ENCODE measurements around the gene NSUN6. TPM values are rescaled to one million over a fixed set of nuclear protein-coding genes. Genes with fewer than 3 reads are reported as not detected.

NSUN6 gene
- polyA plus RNA-seq, 1 donor (not counting 4 experiments of a cell fraction or from before 2014, with no cell fraction given), result 9.8 TPM

- Histone ChIP-seq H3K27ac (ENCODE audit: control insufficient read depth, insufficient read depth, low read length) (no peak overlapping the region), H3K4me1 (ENCODE audit: control insufficient read depth, extremely low read depth, insufficient read depth, low read length) (no peaks in the 10 kb centered on the region), H3K79me2 (ENCODE audit: control insufficient read depth, insufficient read depth, low read length) (no peaks in the 10 kb centered on the region), H3K9me1 (ENCODE audit: control insufficient read depth, extremely low read depth, insufficient read depth, low read length) (no peaks in the 10 kb centered on the region), H3K9me3 (ENCODE audit: control insufficient read depth, low read depth, low read length) (no peaks in the 10 kb centered on the region), H4K20me1 (ENCODE audit: control insufficient read depth, extremely low read depth, insufficient read depth, low read length) (no peaks in the 10 kb centered on the region), H3K9ac (ENCODE audit: control insufficient read depth, extremely low read depth, insufficient read depth, low read length) (no peak overlapping the region), H3K36me3 (ENCODE audit: control insufficient read depth in 2 of 2, extremely low read depth in 1 of 2, insufficient read depth in 2 of 2, low read length in 2 of 2) (no peaks in the 10 kb centered on the region), H3K4me2 (ENCODE audit: control insufficient read depth, extremely low read depth, insufficient read depth, low read depth, low read length) (no peak overlapping the region), H3K4me3 (ENCODE audit: control insufficient read depth in 2 of 3, extremely low read depth in 1 of 3, insufficient read depth in 2 of 3, low read depth in 1 of 3, low read length in 3 of 3) (no peak overlapping the region), H2AFZ (ENCODE audit: control insufficient read depth, low read length) (no peak overlapping the region), H3K27me3 (ENCODE audit: control insufficient read depth, extremely low read depth, insufficient read depth, low read length) (no peaks in the 10 kb centered on the region)
- TF ChIP-seq CTCF (optimal IDR thresholded peaks at IDR 0.05 in 1 of 3, IDR thresholded peaks at IDR 0.05 in 1 of 3, conservative IDR thresholded peaks at IDR 0.05 in 1 of 3; ENCODE audit: extremely low read depth in 1 of 3, insufficient read depth in 2 of 3, low read length in 3 of 3) (no peak), EZH2 (IDR thresholded peaks at IDR 0.05; ENCODE audit: low read length) (no peak)
- FAIRE-seq (no peak), DNase-seq (ENCODE audit: low read depth, low spot score) (no peak)
- dilution Hi-C loops (cut with MboI; ENCODE audit: extremely low pct_ligation_motif_present, low sequenced_read_pairs), result no loop called here
Observed at GRCh38 chr10:18572959-18573561, 78.3 kb downstream of the NSUN6 start.

GRCh38 chr10:18571780-18572179 is 79.6 kb downstream of the NSUN6 start:
- no peak overlapping the region for H3K9ac ChIP-seq (ENCODE audit: control insufficient read depth, extremely low read depth, insufficient read depth, low read length)
- no peak overlapping the region for H3K4me2 ChIP-seq (ENCODE audit: control insufficient read depth, extremely low read depth, insufficient read depth, low read depth, low read length)
- H3K27ac ChIP-seq (ENCODE audit: control insufficient read depth, insufficient read depth, low read length), result no peak overlapping the region
- dilution Hi-C loops (cut with MboI; ENCODE audit: extremely low pct_ligation_motif_present, low sequenced_read_pairs), result no loop called here
- DNase-seq (ENCODE audit: low read depth, low spot score) (no peak), FAIRE-seq (no peak)
- H3K36me3 ChIP-seq (ENCODE audit: control insufficient read depth in 2 of 2, extremely low read depth in 1 of 2, insufficient read depth in 2 of 2, low read length in 2 of 2), result no peaks in the 10 kb centered on the region
- no peak overlapping the region for H3K4me3 ChIP-seq (ENCODE audit: control insufficient read depth in 2 of 3, extremely low read depth in 1 of 3, insufficient read depth in 2 of 3, low read depth in 1 of 3, low read length in 3 of 3)
- no peaks in the 10 kb centered on the region for H3K79me2 ChIP-seq (ENCODE audit: control insufficient read depth, insufficient read depth, low read length)
- no peaks in the 10 kb centered on the region for H3K9me1 ChIP-seq (ENCODE audit: control insufficient read depth, extremely low read depth, insufficient read depth, low read length)
- no peaks in the 10 kb centered on the region for H4K20me1 ChIP-seq (ENCODE audit: control insufficient read depth, extremely low read depth, insufficient read depth, low read length)
- no peak overlapping the region for H2AFZ ChIP-seq (ENCODE audit: control insufficient read depth, low read length)
- H3K27me3 ChIP-seq (ENCODE audit: control insufficient read depth, extremely low read depth, insufficient read depth, low read length), result no peaks in the 10 kb centered on the region
- H3K9me3 ChIP-seq (ENCODE audit: control insufficient read depth, low read depth, low read length), result no peaks in the 10 kb centered on the region
- no peak for TF ChIP-seq CTCF (optimal IDR thresholded peaks at IDR 0.05 in 1 of 3, IDR thresholded peaks at IDR 0.05 in 1 of 3, conservative IDR thresholded peaks at IDR 0.05 in 1 of 3; ENCODE audit: extremely low read depth in 1 of 3, insufficient read depth in 2 of 3, low read length in 3 of 3)
- no peak for TF ChIP-seq EZH2 (IDR thresholded peaks at IDR 0.05; ENCODE audit: low read length)
- no peaks in the 10 kb centered on the region for H3K4me1 ChIP-seq (ENCODE audit: control insufficient read depth, extremely low read depth, insufficient read depth, low read length)
